NCI-H1436 treated with DMSO at 0.1 percent for 48 hours (cell line): ENCODE results near the gene POMGNT1.

Experiments
- DNase-seq: peaks from one replicate; lab custom pipeline; 2025; lab: John Stamatoyannopoulos, UW

Gene POMGNT1

GRCh38 chr1:46157916-46158311, 40.3 kb downstream of the POMGNT1 start:
- no peak for DNase-seq

- no peak for DNase-seq
Observed at GRCh38 chr1:46153732-46154131, 44.5 kb downstream of the POMGNT1 start.

DNA sequence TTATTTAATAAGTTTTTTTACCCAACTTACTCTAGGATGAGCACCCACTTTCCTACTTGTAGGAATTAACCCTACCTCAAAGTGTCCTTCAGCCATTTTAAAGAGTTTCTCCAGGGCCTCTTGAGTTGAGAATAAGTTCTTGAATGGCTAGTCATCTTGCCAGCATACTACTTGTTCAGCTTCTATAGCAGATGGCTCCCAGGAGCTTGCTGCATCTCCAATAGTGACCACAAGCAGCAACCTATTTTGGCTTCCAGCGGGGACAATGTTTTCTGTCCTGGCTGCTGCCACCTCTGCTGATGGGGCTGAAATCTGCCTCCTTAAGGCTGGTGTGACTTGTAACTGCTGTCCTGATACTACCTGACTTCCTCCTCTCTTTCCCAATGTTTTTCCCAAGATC, 45.0 kb downstream of the POMGNT1 start:
- no peak for DNase-seq

- DNase-seq = no peak
Observed at GRCh38 chr1:46152016-46152415, 46.2 kb downstream of the POMGNT1 start.

DNA sequence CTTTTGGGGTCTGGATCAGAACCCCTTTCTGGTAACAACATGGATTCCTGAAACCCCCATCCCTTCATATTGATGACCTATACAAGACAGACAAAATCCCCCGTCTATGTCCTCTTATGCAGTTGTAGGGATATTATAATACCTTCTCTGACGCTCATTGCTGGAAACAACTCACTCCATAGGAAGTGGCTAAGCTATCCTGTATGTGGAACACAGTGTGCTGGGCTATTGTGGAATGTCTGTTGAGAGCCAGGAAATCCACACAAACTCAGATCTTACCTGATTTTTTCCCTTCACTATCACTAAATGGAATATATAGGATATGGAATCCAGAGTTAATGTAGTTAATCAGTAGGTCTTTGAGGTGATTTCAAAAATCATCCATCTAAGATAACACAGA, 48.1 kb downstream of the POMGNT1 start:
- DNase-seq = no peak

DNA sequence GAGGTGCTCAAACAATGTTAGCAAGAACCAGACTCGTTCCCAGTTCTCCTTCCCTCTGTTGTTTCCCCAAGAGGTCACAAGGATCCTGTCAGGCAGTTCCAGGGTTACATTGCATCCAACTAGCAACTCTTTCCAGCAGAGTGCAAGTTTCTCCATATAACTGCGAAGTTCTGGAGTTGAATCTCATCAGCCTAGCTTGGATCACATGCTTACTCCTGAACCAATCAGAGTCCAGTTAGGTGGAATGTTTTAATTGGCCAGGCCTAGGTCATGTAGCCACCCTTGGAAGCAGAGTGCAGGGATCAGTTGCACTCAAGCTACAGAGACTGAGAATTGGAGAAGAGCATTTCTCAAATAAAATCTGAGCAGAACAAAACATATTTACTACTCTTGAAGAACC, 49.9 kb downstream of the POMGNT1 start:
- DNase-seq = no peak
